Activated CD4-positive, alpha-beta T cell treated with anti-CD3 and anti-CD28 coated beads, Interleukin-2, amount 50 U/mL, for 4 hours (primary cell): ENCODE data around the gene DENND11.
"Not testable (repeated sequence)": the region's sequence is repeated elsewhere in the genome, so short reads cannot be mapped to it uniquely, and the experiment has no call there.

ENCODE experiments used
- DNase-seq, 2 experiments: peaks; one replicate each; pipeline ENCODE4 v3.0.0-alpha.2; 2020

The DENND11 gene

GRCh38 chr7:141706239-141707064, 4.5 kb upstream of the DENND11 start:
- no peak for DNase-seq

DNA sequence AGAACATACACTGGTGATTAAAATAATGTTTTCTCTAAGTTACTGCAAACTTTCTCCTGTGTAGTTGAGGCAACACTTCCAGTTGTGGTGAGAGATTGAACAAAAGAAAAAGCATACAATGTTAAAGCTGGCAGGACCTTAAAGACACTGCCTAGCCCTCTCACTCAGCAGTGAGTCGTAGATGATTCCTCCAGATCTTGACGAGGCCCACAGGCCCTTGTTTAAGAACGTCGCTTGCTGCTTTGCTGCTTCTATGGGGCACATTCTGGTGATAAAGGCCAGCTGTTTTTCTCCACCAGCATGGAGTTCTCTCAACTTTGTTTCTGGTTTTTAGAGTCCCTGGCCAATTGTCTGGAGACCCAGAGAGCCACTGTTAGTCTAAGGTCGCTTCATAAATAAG, 2.8 kb upstream of the DENND11 start:
- DNase-seq, result no peak

GRCh38 chr7:141704112-141704511, 2.1 kb upstream of the DENND11 start:
- DNase-seq, result no peak

DNA sequence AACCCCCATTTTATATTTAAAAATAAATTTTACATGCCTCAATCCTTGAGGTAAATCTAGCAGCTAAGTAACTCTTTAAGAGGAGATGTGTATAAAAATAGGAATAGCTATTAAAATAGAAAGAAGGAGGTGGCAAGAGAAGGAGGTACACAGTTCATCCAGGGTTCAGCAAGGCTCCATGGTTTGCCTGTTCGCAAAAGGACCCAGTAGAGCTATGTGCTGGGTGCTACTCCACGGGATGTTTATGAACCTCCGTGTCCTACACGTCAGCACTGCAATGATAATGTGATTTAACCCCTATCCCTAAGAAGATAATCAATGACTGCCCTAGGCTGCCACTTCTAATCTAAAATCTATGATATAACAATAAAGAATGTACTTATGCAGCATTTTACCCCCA, 926 bp upstream of the DENND11 start:
- DNase-seq, result no peak

DNA sequence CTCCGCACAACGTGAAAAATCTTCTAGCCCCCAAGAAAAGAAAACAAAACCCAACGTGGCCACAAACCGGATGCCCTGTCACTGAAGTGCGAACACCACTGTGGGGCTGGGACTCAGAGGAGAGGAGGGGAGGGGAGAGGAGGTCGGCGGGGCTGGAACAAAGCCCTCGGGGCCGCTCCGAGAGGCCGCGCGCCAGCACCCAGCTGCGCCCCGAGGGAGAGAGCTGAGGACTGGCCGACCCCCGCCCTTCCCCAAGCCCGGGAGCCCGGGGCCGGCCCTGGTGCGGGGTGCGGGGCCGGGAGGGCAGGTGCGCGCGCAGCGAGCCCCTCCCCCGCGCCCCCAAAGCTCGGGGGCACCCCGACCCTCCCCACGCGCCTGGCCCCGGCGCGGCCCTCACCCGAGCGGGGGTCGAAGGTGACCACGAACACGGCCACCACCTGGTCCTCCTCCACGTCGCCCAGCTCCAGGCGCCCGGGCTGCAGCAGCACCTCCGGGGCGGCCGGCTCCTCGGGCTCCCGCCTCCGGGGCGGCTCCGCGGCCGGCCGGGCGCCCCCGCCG, 398 bp downstream of the DENND11 start:
- peak; percentile 48 to 50 for DNase-seq

DNA sequence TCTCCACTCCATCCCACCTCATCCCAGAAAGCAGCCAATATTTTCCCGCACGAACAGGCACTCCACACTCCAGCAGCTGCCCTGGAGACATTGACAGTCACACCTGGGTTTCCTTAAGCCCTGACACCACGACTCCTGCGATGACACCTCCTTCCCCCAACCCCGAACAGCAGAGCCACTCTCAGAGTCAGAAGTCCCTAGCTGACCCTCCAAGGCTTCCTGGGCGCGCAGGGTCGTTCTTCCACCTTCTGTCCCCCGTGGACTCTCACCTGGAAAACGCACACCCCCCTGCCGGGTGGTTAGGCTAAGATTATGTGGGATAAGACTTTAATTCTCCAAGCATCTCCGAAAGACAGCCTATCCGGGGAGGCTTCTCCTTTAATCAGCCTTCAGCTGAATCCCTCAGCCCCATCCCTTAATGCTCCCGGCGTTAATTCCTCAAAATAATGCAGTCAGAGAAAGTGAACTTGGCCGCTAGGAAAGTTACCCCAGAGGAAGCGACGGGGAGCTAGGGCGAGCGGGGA, 1.1 kb downstream of the DENND11 start:
- peak in 1 of 2 experiments; percentile 6 for DNase-seq

GRCh38 chr7:141700296-141700847, 1.6 kb downstream of the DENND11 start:
- no peak for DNase-seq

DNA sequence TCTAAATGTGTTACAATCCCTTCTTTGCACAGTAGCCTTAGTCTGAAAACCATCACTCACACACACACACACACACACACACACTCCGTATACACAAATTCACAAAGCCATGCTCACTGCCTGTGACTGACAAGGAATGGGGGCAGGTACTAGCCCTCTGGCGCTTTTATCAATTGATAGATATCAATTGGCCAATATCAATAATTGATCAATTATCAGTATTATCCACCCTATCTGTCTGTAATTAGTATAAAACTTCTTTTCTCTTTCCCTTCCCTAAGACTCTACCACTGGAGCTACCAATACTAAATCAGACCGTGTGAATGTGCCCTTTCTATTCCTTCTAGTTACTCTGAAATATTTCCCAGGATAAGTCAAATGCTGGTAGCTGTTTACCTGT, 2.1 kb downstream of the DENND11 start:
- DNase-seq, result no peak

DNA sequence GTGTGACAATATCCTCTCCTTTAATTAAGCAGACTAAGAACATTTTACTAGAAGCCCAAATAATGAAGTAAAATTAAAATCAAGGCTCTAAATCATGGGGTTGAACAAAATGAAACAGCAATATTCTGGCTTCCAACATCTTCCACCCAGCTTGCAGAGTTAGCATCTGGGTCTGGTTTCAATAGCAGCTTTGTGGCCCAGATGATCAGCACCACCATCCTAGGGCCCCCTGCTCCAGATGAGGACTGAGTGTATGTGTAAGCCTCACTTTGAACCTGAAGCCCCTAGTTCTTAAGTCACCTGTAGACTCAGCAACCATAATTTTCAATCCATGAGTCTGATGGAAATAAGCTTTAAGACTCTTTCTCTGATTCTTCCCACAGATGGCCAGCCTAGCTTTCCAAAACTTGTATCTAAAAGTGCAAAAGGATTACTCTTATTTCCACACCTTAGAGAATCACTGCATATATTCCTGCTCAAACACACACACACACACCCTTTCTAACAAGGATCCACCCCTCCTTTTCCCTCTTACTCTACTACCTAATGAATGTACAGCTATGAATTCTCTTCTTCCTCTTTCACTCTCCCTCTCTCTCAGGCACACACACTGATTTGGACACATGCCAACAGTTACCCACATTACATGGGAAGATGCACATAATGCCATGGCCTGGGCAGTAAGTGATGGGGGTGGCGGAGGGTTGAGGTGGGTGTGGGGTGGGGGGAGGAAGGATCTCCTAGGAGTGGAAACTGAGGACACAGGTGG, 3.5 kb downstream of the DENND11 start:
- DNase-seq, result no peak

DNA sequence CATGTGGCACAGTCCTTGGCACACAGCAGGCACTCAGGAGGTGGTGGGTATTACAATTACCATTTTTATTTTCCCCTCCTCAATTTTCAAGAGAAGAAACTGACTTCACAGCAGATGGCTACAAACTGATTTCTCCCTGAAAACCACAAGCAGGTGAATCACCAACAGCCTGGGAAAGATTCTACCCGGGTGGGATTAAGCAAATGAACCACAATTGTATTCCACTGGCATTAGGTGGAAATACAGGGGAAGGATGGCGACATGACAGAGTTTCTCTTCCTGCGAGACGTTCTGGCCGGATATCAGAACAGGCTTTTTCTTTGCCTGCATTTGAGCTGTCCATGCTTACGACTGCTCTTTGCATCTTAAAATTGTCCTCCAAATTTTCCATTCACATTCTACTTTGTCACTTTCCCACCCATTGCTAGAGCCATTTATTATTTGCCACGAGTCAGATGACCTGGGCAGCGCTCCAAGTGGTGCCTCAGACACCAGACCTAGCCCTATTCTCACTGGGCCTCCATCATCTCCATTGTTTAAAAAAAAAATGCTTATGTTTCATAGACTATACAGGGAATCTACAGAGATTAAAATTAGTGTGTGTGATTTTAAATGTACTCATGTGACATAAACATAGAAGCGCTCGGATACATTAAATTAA, 4.6 kb downstream of the DENND11 start:
- DNase-seq, result no peak

- no peak for DNase-seq
These were observed 5.6 kb downstream of the DENND11 start for GRCh38 chr7:141696348-141696747.

DNA sequence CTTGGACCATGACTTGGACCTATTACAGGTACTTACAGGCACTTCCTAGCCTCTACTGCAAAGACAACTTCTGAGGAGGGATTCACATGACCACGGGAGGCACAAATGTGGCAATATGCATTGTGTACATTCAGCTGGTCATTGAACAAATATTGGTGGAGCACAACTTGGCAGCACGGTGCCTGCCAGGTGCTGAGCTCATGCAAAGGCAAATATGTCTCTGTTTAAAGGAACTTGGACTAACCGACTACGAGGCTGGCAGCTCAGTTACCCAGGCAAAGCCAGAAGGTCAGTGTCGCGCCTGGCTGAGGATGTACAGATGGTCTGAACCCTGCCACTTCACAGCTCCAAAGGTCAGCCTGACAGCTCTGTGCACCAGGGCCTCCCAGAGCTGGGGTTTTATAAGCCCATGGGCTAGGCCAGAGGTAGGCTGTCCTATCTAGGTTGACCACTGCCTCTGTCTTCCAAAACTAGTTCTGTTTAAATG, 6.1 kb downstream of the DENND11 start:
- no peak for DNase-seq

- DNase-seq, result no peak
These were observed 8.9 kb downstream of the DENND11 start for GRCh38 chr7:141693082-141693481.

DNA sequence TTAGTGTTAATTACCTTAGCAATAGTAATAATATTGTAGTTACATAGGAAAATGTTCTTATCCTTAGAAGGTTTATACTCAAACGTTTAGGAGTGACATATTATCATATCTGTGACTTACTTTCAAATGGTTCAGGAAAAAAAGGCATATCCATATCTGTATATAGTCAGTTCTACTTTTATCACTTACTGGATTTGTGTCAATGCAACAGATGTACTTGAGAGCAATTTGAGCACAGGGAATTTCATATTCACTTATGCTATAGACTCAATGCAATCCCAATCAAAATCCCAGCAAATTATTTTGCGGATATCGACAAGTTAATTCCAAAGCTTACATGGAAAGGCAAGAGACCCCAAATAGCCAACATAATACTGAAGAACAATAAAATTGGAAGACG, 10.0 kb downstream of the DENND11 start:
- no peak for DNase-seq

- DNase-seq, result no peak
These were observed 10.4 kb downstream of the DENND11 start for GRCh38 chr7:141691540-141691939.

DNA sequence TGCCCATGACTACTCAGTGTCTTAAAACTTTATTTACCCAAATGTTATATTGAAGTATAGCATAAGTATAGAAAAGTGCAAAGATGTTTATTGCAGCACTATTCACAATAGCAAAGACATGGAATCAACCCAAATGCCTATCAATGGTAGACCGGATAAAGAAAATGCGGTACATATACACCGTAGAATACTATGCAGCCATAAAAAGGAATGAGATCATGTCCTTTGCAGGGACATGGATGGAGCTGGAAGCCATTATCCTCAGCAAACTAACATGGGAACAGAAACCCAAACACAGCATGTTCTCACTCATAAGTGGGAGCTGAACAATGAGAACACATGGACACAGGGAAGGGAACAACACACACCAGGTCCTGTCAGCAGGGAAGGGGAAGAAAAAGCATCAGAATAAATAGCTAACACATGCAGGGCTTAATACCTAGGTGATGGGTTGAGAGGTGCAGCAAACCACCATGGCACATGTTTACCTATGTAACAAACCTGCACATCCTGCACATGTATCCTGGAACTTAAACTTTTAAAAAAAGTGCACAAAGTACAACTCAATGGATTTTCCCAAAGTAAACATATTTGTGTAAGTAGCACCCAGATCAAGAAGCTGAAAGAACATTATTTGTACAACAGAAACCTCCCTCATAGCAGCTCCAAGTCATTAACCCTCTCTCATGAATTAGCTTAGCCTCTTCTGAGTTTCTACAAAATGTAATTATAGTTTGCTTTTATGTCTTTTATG, 12.7 kb downstream of the DENND11 start:
- not testable (repeated sequence) for DNase-seq

DNA sequence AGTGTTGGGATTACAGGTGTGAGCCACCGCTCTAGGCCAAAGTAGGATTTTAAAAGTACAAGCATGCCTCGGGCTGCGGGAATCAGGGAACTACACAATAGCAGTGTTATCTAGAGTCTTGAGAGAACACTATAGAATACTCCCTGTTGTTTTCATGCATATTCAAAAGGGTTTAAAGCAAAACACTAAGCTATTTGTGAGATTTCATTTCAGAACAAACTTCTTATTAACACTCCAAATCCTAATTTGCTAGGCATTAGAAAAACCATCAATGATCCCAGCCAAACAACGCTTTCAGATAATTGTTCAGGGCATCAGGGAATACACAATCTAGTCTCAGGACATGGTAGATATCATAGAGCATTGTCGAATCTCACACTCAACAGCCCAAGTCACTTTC, 13.9 kb downstream of the DENND11 start:
- no peak for DNase-seq

- DNase-seq, result no peak
These were observed 15.3 kb downstream of the DENND11 start for GRCh38 chr7:141686670-141687069.

DNA sequence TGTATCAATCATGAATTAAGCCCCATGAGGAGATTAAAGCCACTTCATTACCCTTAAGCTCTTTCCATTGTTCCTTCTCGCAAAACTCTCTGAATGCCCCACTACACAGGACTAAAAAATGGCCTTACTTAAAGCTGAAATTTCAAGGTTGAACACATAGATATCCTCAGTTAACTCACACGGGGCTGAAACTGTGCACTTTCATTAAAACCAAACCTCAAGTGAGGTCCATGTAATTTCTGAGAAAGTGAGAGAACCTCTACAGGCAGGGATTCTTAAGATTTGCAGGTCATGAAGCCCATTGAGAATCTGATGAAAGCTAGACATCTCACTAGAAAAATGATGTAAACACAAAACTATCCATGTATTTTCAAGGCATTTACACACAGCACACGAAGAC, 15.9 kb downstream of the DENND11 start:
- DNase-seq, result no peak

GRCh38 chr7:141685285-141686023, 16.5 kb downstream of the DENND11 start:
- no peak for DNase-seq

GRCh38 chr7:141679014-141679413, 23.0 kb downstream of the DENND11 start:
- no peak for DNase-seq
